ENCODE measurements around the gene ACO1. TPM values are rescaled to one million over a fixed set of nuclear protein-coding genes. Genes with fewer than 3 reads are reported as not detected.
A peak's percentile ranks its signal among the peaks of the same experiment; 100 is the strongest.

ACO1 gene
- total RNA-seq, 1 donor from 2014 or later = 44.3 TPM

DNA sequence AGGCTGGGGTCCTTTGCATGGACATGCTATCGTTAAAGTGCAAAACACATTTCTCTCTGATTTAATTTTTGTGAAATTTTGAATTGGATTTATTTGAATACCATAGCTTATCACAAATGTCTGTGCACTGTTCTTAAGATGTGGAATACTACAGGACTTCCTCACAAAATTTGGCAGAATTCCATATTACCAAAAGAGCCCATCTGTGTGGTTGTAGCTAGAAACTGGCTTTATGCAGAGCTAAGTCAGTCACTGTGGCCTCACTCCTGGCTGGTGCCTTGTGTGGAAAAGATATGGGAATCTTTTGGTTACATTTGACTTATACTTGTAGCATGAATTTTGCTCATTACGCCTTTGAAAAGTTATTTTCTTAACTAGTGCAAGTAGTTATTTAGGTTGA lies 35.5 kb downstream of the ACO1 start:
- no peak for DNase-seq (ENCODE audit: low spot score)

DNA sequence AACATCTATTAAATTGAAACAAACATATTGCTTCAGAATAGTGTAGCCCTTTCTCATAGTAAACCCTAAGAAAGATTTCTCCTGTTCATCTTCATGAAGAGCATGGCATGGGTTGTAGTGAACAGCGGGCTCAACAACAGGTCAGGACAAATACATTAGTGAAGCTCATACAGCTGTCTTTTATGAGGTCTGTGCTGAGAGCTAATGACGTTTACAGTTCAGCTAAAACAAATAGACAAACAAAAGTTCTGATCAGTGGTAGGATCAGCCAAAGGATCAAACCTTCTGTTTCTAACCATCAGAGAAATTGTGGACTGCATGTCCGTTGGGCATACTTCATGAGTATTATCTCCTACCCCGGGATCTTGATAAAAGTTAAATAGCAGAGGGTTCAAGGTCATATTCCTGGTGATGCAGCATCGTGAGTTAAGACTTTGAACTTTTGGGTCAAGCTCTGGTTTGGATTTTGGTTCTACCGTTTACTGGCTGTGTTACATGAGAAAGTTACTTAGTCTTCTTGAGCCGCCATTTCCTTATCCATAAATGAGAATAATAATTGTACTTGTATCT lies 37.9 kb downstream of the ACO1 start:
- DNase-seq (ENCODE audit: low spot score) = no peak

DNA sequence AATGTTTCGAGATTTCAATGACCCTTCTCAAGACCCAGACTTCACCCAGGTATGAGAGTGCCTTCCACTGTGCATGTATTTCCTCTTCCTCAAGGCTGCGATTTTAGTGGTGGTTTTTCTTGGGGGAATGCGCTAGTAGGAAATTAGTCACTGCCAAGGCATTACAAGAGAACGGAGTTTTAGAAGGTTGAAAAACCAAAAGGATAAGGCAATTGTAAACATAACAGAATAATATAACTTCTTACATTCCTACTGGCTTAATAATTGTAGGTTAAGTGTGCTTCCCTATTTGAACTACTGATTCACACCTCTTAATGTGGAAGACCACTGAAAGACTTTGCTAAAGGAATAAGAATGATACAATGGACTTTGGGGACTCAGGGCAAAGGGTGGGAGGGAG lies 38.9 kb downstream of the ACO1 start:
- no peak for DNase-seq (ENCODE audit: low spot score)

DNA sequence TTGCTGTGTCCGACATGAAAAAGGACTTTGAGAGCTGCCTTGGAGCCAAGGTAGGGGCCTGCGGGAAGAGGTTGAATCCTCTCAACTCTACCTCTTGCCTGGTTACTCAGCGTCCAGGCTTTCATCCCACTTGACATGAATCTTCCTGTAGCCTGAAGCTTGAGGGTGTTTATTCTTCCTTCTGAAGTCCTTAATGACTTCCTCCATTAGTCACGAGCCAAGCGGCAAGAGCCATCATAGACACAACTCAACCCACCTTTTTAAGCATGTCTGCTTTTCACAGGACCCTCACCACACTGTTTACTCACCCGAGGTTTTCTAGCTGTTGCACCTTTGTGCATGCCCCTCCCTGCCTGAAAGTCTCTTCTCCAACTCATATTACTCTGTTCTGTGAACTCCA lies 40.2 kb downstream of the ACO1 start:
- DNase-seq (ENCODE audit: low spot score) = no peak

DNA sequence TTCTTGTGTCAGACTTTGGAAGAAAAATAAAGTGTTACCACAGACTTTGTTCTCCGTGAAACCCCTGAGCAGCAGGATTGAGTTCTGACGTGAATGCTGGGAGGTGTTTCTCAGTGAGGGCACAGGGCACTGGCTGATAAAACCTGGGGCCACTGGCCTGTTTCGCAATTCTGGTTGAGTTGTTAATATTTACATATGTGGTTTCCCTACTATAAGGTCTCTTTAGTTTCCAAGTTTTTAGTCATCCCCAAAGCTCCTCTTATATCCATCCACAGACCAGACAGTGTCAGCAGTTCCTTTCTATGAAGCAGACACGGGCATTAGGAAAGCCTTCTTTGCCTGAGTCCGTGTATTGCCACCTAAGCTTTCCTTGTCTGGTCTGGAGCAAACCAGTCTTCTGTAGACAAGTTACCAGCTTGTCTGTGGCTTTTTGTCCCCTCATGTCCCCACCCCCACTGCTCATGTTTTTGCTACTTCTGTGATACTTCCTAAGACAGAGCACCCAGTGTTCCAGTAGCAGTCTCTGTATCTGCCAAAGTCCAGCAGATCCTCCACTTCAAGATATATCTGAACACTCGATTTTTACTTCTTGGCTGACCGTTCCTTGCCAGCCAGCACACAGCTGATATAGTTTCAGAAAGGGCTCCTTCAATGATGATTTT lies 42.0 kb downstream of the ACO1 start:
- DNase-seq (ENCODE audit: low spot score) = peak; percentile 66

DNA sequence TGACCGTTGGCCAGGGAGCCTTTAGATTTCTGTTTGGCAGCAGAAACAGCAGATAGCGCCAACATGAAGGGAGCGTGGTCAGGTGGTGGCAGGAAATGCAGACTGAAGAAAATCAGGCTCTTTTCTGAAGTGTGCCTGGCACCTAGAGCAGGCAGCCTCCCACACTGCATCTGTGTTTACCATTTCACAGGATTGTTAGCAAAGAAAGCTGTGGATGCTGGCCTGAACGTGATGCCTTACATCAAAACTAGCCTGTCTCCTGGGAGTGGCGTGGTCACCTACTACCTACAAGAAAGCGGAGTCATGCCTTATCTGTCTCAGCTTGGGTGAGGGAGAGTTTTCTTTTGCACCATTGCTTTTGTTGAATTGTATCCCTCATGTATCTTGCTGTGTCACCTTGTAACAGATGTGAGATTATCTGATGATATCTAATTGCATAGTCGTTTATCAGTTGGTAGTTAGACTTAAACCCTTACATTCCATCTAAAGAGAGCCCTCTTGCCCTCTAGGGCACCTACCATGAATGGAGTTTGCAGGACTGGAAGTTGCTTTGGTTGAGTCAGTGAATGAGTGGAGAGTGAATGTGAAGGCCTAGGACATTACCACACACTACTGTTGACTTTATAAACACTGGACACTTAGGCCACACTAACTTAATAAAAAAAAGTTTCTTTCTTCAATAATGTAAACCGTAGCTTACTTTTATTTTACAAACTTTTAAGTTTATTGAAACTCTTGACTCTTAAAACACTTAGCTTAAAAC lies 42.8 kb downstream of the ACO1 start:
- peak; percentile 11 for DNase-seq (ENCODE audit: low spot score)

DNA sequence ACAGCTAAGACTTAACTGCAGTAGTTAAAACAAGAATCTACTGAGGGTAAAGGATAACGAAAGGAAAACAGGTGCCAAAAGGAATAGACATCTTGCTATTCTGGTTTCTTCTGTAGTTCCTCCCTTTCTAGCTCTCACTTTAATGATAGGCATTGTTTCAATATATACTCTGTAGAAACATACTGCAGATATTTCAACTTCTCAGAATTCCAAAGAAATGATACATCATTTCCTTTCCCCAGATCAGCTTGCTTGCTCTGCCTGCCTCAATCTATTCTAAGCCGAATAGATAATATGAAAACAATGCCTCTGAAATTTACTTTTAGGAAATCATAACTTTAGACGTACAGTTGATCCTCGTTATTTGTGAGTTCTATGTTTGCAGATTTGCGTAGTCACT lies 46.3 kb downstream of the ACO1 start:
- peak; percentile 20 for DNase-seq (ENCODE audit: low spot score)

DNA sequence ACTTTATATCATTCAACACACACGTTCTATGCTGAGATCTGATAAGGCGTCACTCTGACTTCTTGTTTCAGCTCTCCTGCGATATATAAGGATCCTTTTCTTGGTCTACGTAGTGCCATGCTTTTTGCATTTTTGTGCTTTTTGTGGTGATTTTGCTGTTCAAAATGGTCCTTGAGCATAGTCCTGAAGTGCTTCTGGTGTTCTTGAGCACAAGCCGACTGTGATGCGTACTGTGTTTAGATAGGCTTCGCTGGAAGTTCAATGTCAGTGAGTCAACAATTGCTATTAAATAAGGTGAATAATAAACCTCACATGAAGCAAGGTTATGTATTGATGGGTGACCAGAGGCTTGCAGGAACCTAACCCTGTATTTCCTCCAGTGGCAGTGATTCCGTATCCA lies 46.8 kb downstream of the ACO1 start:
- no peak for DNase-seq (ENCODE audit: low spot score)

DNA sequence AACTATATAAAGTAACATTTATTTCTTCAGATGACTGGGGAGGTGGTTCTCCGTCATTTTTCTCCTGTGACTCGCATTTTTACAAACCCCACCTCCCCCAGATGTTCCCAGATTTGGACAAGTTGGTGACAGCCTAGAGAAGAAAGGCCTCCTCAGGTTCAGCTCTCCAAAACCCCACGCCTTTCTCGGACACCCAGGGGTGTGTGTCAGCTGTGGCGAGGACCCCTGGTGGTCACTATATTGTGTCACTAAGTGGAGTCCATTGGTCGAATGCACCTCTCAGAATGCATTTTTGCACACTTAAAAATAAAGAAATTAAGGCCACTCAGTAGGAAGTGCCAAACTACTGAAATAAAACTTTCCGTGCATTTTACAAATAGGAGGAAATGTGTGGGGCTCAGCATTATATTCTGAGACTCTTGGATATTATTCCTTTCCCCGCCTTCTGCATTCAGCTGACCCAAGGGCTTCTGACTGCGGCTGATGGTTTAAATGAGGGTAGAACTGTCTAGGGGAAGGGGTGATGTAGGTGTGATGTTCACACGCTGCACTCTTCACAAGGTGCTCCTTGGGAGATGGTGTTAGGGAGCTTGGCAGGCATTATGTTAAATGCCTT lies 47.6 kb downstream of the ACO1 start:
- peak; percentile 38 for DNase-seq (ENCODE audit: low spot score)

DNA sequence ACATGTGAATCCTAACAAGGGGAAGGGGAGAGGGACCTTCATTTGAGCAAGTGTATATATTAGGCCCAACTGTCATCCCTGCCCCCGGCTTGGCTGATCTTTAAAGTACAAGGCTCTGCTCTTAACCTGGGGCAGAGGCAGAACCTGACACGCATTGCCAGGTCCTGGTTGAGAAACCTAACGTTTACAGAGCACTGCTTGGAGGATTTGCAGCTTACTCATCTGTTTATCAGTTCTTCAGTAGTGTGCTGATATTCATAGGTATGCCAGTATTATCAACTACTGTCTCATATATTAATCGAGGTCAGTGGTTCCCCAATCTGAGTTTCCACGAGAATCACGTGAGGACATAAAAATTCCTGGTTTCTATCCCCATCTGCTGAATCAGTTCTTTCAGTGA lies 50.4 kb downstream of the ACO1 start:
- DNase-seq (ENCODE audit: low spot score) = no peak

DNA sequence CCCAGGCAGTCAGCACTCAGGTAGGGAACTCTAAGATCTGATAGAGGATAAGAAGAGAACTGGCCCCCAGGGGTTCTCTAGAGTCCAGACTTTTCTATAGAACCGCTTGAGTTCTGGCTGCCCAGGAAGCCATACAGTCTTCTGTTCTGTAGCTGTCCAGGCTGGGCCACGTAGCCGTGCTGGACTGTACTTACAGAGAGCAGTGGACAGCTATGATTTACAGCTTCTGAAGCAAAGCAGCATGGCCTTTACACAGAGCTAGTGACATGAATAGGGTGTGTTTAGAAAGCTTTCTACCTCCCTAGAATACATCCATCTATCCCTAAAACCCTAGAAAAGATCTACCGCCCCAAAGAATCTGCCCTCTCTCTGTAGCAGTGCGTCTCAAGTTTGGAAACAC lies 57.2 kb downstream of the ACO1 start:
- DNase-seq (ENCODE audit: low spot score) = no peak

DNA sequence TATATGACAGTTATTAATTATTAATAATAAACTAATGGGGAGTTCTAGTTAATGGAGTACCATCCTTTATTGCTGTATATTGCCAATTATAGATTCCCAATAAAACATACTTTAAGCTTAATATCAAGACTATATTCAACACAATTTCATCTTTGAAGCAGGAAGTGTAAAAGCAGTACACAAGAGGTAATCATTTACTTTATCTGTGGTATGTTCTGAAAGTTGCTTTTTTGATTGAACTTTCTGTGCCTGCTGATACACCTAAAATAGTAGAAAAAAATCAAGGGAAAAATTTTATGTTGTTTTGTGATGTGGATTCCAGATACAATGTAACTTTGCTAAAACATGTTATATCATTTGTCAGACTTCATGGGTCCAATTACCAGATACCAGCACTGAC lies 58.0 kb downstream of the ACO1 start:
- no peak for DNase-seq (ENCODE audit: low spot score)

DNA sequence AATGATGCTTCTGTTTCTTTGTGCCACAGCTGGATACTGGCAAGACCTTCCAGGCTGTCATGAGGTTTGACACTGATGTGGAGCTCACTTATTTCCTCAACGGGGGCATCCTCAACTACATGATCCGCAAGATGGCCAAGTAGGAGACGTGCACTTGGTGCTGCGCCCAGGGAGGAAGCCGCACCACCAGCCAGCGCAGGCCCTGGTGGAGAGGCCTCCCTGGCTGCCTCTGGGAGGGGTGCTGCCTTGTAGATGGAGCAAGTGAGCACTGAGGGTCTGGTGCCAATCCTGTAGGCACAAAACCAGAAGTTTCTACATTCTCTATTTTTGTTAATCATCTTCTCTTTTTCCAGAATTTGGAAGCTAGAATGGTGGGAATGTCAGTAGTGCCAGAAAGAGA lies 65.5 kb downstream of the ACO1 start:
- no peak for DNase-seq (ENCODE audit: low spot score)

DNA sequence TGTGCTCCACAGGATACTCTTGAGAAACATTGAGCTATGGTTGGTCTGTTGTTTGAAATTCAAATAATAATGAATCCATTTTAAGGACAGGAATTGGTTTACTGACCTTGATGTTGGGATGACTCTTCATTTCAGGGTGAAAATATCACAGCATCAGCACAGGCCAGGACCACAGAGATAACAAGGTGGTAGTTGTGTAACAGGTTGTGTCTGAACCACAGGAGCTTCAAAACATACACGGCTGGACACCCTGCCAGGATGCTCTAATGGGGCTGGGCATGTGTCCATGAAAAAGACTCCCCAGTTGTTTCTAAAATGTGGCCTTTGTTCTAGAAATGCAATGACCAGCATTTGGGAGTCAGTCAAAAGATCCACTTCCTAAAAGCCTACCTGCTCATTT lies 69.8 kb downstream of the ACO1 start:
- no peak for DNase-seq (ENCODE audit: low spot score)

DNA sequence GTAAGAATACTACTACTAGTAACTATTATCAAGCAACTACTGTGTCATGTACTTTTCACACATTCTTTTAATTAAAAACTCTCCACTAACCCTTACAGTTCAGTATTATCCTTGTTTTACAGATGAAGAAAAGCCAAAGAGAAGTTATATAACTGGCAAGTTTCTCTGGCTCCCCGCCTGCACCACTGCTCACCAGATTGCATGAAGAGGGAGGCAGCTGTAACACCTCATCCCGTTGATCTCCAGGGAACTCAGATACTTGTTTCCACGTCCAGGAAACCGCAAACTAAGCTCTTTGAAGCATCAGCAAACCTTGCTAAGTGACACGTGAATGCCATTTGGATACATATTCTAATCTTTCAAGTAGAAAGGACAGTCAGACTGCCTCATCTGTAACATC lies 71.3 kb downstream of the ACO1 start:
- no peak for DNase-seq (ENCODE audit: low spot score)

DNA sequence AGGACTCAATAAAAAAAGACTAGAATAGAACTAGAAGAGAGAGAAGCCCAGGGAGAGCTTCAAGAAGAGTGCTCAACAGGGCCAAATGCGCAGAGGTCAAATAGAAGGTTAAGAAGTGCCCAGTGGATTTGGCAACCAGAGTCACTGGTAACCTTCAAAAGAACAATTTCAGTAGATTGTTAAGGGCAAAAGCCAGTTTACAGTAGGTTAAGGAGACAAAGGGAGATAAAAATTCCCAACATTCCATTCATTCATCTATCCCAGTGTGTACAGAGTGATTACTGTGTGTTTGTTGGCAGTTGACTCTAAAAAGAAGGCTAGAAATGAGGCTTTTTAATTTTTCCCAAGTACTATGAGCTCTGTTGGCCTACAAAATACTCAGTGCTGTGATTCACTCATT lies 72.1 kb downstream of the ACO1 start:
- no peak for DNase-seq (ENCODE audit: low spot score)

DNA sequence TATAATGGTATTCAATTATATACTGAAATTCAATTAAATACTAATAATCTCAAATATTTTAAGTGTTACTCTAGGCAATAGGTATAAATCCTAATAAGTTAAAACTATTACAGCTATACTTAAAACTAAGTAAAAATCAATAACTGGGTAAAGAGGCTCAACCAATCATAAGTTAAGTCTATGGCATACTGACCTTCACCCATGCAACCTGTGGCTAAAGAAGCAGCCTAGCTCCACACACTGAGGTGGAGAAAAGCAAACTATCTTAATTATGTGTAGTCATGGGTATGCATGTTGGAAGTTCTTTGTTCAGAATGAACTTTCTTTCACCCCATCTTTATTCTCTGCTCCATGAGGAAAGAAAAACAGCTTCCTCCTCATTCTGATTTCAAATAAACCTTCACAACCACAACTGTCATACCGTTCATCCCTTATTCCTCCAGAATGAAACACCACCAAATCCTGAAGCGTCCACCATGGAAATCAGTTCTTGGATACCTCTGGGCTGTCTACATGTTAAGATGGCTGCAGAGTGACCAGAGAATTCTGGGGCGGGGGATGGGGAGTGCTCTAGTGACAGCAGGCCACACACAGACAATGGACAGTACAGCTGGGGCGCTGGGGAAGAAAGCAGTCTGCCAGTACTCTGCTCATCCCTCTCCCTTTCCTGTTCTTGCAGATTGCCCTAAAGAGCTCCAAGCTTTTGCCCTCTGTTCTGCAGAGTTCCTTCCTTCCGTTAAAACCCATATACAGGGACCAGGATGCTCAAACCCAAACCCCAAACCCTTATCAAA lies 79.3 kb downstream of the ACO1 start:
- DNase-seq (ENCODE audit: low spot score) = no peak

DNA sequence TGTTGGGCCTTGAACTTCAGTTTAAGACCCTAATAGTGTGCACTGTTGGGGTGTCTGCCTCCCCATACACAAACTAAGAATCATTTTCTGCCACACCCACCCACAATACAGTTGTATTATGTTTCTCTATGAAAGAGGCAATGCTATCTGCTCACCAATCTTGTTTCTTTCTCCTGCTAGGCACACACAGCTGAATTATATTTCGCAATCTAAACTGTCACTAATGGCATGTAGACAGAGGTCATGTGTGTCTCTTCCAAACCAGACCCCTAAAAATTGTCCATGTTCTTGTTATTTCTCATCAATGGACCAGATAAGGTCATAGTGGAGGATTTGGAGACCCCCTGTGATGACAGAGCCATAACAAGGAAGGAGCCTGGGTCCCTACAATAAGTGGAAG lies 84.3 kb downstream of the ACO1 start:
- no peak for DNase-seq (ENCODE audit: low spot score)

DNA sequence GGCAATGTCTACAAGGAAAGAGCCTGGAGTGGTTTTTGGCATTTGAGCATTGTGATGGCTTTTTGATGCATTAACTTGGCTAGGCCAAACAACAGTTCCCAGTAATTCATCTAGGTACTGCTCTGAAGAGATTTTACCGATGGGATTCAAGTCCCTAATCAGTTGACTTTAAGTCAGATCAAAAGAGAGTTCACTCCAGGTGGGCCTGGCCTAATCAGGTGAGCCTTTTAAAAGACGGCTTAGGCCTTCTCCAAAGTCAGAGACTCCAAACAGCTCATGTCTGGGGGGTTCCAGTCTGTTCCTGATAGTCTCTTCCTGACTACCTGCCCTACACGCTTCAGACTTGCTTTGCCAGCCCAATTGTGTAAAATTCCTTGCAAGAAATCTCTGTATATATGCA lies 87.9 kb downstream of the ACO1 start:
- no peak for DNase-seq (ENCODE audit: low spot score)

DNA sequence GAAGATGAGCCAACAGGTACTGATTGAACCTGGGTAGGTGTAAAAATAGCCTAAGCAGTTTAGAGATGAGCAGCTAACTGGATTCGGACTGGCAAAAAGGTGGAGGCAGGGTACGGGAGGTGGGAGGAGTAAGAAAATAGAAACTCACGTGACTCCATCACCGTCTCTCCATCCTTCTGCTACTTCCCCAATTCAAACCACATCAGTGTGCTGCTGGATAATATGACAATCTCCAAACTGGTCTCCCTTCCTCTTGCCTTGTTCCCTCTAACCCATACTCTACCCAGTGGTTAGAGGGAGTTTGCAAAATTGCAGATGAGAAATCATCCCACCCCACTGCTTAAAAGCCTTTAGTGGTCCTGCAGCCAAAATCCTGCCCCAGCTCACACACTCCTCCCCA lies 98.9 kb downstream of the ACO1 start:
- no peak for DNase-seq (ENCODE audit: low spot score)

DNA sequence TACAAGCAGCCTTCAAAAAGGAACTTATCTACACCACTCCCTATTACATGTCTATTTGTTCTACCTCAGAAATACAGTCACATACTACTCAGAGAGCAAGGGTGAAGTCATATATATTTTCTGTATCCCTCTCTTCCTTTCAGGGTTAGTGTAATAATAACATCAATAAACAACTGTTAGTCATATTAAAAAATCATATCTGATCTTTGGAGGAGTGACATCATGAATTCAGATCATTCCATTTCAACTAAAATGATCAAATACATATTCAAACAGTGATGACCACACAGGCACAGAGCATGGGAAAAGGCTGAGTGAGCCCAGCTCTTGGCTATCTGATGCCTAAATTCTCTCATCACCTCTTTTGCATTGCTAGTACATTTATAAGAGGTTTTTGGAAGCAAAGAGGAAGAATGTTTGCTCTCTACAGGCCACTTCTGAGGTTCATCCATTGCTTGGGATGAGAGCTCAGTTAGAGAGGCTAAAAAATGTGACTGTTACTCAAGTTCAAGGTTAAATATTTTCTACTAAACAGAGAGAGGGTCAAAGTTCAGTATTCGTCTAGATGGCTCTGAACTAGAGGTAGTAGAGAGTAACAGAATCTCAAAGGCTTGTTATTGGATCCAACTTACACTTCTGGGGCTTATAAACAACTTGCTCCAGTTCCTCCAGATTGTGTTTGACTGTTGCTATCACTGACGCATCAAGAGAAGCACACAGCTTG lies 102.6 kb downstream of the ACO1 start:
- DNase-seq (ENCODE audit: low spot score) = no peak

Measured in umbilical cord (tissue), 2 donors.